Right cardiac atrium (tissue), 5 donors: ENCODE results near the gene STARD3NL. TPM values are rescaled to one million over a fixed set of nuclear protein-coding genes. Genes with fewer than 3 reads are reported as not detected.

Source experiments
- ATAC-seq, 2 donors: fragments of 200-7000 bp; cut with Tn5 transposase; one replicate each; pipeline versions ENCODE4 v1.8.0 to v1.9.1; 2020; ENCODE audit warnings: moderate library complexity in 2 of 2, mild to moderate bottlenecking in 1 of 2
- DNase-seq, 3 donors: peaks; one replicate each; pipeline ENCODE4 v3.0.0-alpha.2; 2020
- H3K27ac ChIP-seq: one replicate; pipeline ENCODE4 v1.5.1; 2013; ENCODE audit warnings: mild to moderate bottlenecking, low read length, control low read depth, moderate library complexity
- H3K27me3 ChIP-seq: one replicate; pipeline ENCODE4 v1.6.1; 2013; ENCODE audit not compliant: control insufficient read depth, insufficient read depth
- H3K4me1 ChIP-seq: one replicate; pipeline ENCODE4 v1.6.1; 2013; ENCODE audit warnings: low read length; ENCODE audit not compliant: control insufficient read depth, insufficient read depth
- H3K4me3 ChIP-seq: one replicate; pipeline ENCODE4 v1.5.1; 2013; ENCODE audit warnings: low read length, control low read depth
- H3K9me3 ChIP-seq: one replicate; pipeline ENCODE4 v1.6.1; 2013; ENCODE audit warnings: low read length; ENCODE audit not compliant: control insufficient read depth
- WGBS: extraction: QIAGEN DNeasy Blood & Tissue Kit; methylation state at CpG from one replicate; pipeline ENCODE4 v1.1.7; 2013; 5-methylcytosine and 5-hydroxymethylcytosine counted together
- intact Hi-C, 4 donors: fragments of 100-400 bp; cut with DNase I; formaldehyde crosslinking; loops; one replicate each; pipeline versions ENCODE4 v1.11.0 to v1.14.0; 2022 to 2023
- long read RNA-seq, 4 donors: library from polyadenylated mRNA; unstranded; transcript quantifications; one replicate each; pipeline ENCODE4 v2.0.0, GENCODE V29; 2020 to 2021
- polyA plus RNA-seq: library from polyadenylated mRNA; stranded (reverse); fragments of 200-250 nt; gene quantifications from one replicate; pipeline ENCODE4 v1.2.3, GENCODE V29; 2013
- total RNA-seq, 4 donors: library from RNA; stranded (reverse); fragmentation: NEBNext Ultra II Directional; extraction: Animal tissue kit (Norgen Biotek cat#: 25700); gene quantifications; one replicate each; pipeline ENCODE4 v1.2.1, GENCODE V29; 2021
- donor health status: healthy with polysubstance abuse.
- donor health status: DM: no; HTN: yes; CAD: no.
- donor health status: DM: no; HTN: no; CAD: no.
- donor health status: DM: no; HTN: yes; CAD: no; lungs with severe emphysema.
- donor health status: DM: yes; HTN: yes; CAD: no.

The STARD3NL gene, protein sequence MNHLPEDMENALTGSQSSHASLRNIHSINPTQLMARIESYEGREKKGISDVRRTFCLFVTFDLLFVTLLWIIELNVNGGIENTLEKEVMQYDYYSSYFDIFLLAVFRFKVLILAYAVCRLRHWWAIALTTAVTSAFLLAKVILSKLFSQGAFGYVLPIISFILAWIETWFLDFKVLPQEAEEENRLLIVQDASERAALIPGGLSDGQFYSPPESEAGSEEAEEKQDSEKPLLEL
- total RNA-seq = 10 to 100 TPM; 32.1 to 45.1 (median 33.6) TPM
- 31.9 TPM for polyA plus RNA-seq
- long read RNA-seq, donor 1, transcript STARD3NL-204 (8 exons, 1,341 nt) = minor isoform, 5 of 89 reads
- long read RNA-seq, donor 1, transcript STARD3NL-201 (9 exons, 1,728 nt) = major isoform, 71 of 89 reads
- long read RNA-seq, donor 1, partial matches to known transcripts = 3 of 89 reads
- long read RNA-seq, donor 1, other reads (novel, unspliced or antisense) = 6 of 89 reads
- long read RNA-seq, donor 2, transcript STARD3NL-201 (9 exons, 1,728 nt) = major isoform, 34 of 42 reads
- long read RNA-seq, donor 2, partial matches to known transcripts = 1 of 42 reads
- long read RNA-seq, donor 2, other reads (novel, unspliced or antisense) = 2 of 42 reads
- long read RNA-seq, donor 3, transcript STARD3NL-201 (9 exons, 1,728 nt) = major isoform, 194 of 268 reads
- long read RNA-seq, donor 3, transcript STARD3NL-202 (10 exons, 1,365 nt) = minor isoform, 19 of 268 reads
- long read RNA-seq, donor 3, transcript STARD3NL-204 (8 exons, 1,341 nt) = minor isoform, 22 of 268 reads
- long read RNA-seq, donor 3, partial matches to known transcripts = 17 of 268 reads
- long read RNA-seq, donor 3, other reads (novel, unspliced or antisense) = 16 of 268 reads
- long read RNA-seq, donor 4, transcript STARD3NL-201 (9 exons, 1,728 nt) = major isoform, 27 of 35 reads
- long read RNA-seq, donor 4, partial matches to known transcripts = 1 of 35 reads
- long read RNA-seq, donor 4, other reads (novel, unspliced or antisense) = 5 of 35 reads

GRCh38 chr7:38178004-38178694 lies at the start of gene STARD3NL:
Gene STARD3NL (plus strand): TSS chr7:38178245. CDS start chr7:38207505, 29,260 bp downstream.
- intact Hi-C loops = loop anchor here in 1 of 4 donors (5.0 kb wide), 1 partner anchor 39 kb away; no protein-coding TSS in a partner anchor
- under 1% methylated on average over 51 of the region's 51 CpGs for WGBS
- ATAC-seq (peak; percentile 99), DNase-seq (peak; percentile 97 to 98 (median 98))
- H3K27ac ChIP-seq = peak within 1 kb of the TSS; percentile 93
- H3K9me3 ChIP-seq = no peaks in the 10 kb centered on the region
- H3K27me3 ChIP-seq = no peaks in the 10 kb centered on the region
- H3K4me3 ChIP-seq = peak within 1 kb of the TSS; percentile 50
- H3K4me1 ChIP-seq = no peaks in the 10 kb centered on the region

DNA sequence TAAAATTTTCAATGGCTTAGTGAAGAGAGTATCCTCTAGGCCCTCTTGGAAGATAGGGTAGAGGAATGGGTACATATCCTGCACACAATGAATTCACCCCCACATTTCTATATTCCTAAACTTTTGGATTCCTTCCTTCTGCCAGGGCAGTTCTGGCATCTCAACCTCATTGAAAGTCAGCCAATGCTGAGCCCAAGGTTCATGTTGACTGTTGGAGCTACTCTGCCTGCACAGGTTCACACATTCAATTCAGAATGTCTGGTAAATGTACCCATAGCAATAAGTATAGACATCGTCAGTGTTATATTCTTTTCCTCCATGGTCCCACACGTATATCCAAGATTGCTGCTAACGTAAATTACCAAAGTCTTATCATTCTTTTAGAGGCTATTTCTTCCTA lies 48.9 kb upstream of the STARD3NL start:
- 74% methylated on average over 3 of the region's 3 CpGs for WGBS
- H3K27me3 ChIP-seq = no peaks in the 10 kb centered on the region
- DNase-seq = no peak
- intact Hi-C loops = no loop called here
- no peaks in the 10 kb centered on the region for H3K9me3 ChIP-seq
- no peak overlapping the region for H3K27ac ChIP-seq
- no peak overlapping the region for H3K4me3 ChIP-seq
- ATAC-seq = no peak
- H3K4me1 ChIP-seq = no peaks in the 10 kb centered on the region

DNA sequence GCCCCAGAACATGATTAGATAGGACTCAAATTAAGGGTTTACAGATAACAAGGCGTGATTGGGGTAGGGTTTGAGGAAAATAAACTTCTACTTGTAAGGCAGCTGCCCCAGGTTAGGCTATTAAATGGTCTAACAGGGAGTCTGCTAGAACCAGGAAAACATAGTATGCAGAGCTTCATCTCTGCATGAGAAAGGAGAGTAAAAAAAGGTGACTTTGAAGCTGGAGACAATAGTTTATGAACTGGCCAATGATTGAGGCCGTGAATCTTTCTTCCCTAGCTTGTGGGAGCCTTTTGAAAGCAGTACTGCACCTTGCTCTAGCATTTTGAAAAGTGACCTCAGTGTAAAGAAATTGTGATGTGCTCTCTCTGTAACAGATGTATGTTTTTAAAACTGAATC lies 48.5 kb upstream of the STARD3NL start:
- Histone ChIP-seq H3K4me3 (no peak overlapping the region), H3K9me3 (no peaks in the 10 kb centered on the region), H3K27ac (no peak overlapping the region), H3K27me3 (no peaks in the 10 kb centered on the region), H3K4me1 (no peaks in the 10 kb centered on the region)
- intact Hi-C loops = no loop called here
- WGBS = 80% methylated on average over 2 of the region's 2 CpGs
- no peak for ATAC-seq
- DNase-seq = no peak

- DNase-seq = no peak
- H3K4me3 ChIP-seq = no peak overlapping the region
- WGBS = 87% methylated on average over 2 of the region's 2 CpGs
- no peaks in the 10 kb centered on the region for H3K9me3 ChIP-seq
- H3K27ac ChIP-seq = no peak overlapping the region
- intact Hi-C loops = no loop called here
- ATAC-seq = no peak
- no peaks in the 10 kb centered on the region for H3K4me1 ChIP-seq
- H3K27me3 ChIP-seq = no peaks in the 10 kb centered on the region
Measured at GRCh38 chr7:38138171-38138570, 39.9 kb upstream of the STARD3NL start.

DNA sequence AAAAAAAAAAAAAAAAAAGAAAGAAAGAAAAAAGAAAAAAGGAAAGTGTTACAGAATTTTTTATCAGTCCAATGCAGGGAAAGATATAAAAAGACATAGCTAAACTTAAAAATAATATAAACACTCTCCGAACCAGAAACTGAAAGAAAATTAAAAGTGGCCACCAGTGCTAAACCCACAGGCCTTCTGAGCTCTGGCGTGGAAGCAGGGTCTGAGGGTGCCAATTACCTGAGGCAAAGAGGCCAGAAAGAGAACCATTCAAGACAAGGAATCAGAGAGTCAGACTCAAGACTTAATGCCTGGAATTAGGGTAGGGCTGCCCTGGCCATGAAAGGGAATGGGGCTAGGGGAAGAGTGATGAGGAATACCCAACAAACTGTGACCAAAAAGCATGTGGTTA lies 36.9 kb upstream of the STARD3NL start:
- 92% methylated on average over 2 of the region's 2 CpGs for WGBS
- intact Hi-C loops = no loop called here
- Histone ChIP-seq H3K27ac (no peak overlapping the region), H3K27me3 (no peaks in the 10 kb centered on the region), H3K9me3 (no peaks in the 10 kb centered on the region), H3K4me1 (no peaks in the 10 kb centered on the region), H3K4me3 (no peak overlapping the region)
- no peak for ATAC-seq
- no peak for DNase-seq

DNA sequence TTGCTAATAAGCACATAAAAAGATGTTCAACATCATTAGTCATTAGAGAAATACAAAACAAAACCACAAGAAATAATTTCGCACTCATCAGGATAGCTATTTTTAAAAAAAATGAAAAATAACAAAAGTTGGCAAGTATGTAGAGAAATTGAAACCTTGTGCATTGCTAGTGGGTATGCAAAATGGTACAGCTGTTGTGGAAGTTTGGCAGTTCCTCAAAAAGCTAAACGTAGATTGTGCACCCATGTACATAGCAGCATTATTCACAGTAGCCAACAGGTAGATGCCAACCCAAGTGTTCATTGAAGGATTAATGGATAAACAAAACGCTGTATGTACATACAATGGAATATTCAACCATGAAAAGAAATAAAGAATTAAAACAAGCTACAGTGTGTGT lies 35.3 kb upstream of the STARD3NL start:
- intact Hi-C loops = no loop called here
- 70% methylated on average over 3 of the region's 3 CpGs for WGBS

GRCh38 chr7:38147005-38147404 lies 31.0 kb upstream of the STARD3NL start:
- Histone ChIP-seq H3K4me3 (no peak overlapping the region), H3K27ac (no peak overlapping the region), H3K4me1 (no peaks in the 10 kb centered on the region), H3K27me3 (no peaks in the 10 kb centered on the region), H3K9me3 (no peaks in the 10 kb centered on the region)
- 81% methylated on average over 2 of the region's 2 CpGs for WGBS
- no peak for ATAC-seq
- no peak for DNase-seq
- intact Hi-C loops = no loop called here

More for the DNA sequence above, 35.3 kb upstream of the STARD3NL start:
- Histone ChIP-seq H3K4me3 (no peak overlapping the region), H3K27me3 (no peaks in the 10 kb centered on the region), H3K9me3 (no peaks in the 10 kb centered on the region), H3K27ac (no peak overlapping the region), H3K4me1 (no peaks in the 10 kb centered on the region)
- DNase-seq (no peak), ATAC-seq (no peak)

- ATAC-seq (no peak), DNase-seq (no peak)
- intact Hi-C loops = no loop called here
- Histone ChIP-seq H3K4me1 (no peaks in the 10 kb centered on the region), H3K27me3 (no peaks in the 10 kb centered on the region), H3K27ac (no peak overlapping the region), H3K9me3 (no peaks in the 10 kb centered on the region), H3K4me3 (no peak overlapping the region)
- 83% methylated on average over 2 of the region's 2 CpGs for WGBS
Measured at GRCh38 chr7:38151556-38151955, 26.5 kb upstream of the STARD3NL start.

GRCh38 chr7:38153515-38153914 lies 24.5 kb upstream of the STARD3NL start:
- Histone ChIP-seq H3K4me3 (no peak overlapping the region), H3K27ac (no peak overlapping the region), H3K27me3 (no peaks in the 10 kb centered on the region), H3K4me1 (no peaks in the 10 kb centered on the region), H3K9me3 (no peaks in the 10 kb centered on the region)
- 63% methylated on average over 1 of the region's 1 CpG for WGBS
- intact Hi-C loops = no loop called here
- ATAC-seq = no peak
- no peak for DNase-seq

DNA sequence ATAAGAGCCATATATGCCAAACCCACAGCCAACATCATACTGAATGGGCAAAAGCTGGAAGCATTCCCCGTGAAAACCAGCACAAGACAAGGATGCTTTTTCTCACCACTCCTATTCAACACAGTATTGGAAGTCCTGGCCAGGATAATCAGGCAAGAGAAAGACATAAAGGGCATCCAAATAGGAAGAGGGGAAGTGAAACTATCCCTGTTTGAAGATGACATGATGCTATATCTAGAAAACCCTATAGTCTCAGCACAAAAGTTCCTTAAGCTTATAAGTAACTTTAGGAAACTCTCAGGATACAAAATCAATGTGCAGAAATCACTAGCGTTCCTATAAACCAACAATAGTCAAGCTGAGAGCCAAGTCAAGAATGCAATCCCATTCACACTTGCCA lies 23.8 kb upstream of the STARD3NL start:
- no peaks in the 10 kb centered on the region for H3K27me3 ChIP-seq
- no peaks in the 10 kb centered on the region for H3K9me3 ChIP-seq
- no peak for DNase-seq
- H3K4me3 ChIP-seq = no peak overlapping the region
- intact Hi-C loops = no loop called here
- 88% methylated on average over 2 of the region's 2 CpGs for WGBS
- H3K4me1 ChIP-seq = no peaks in the 10 kb centered on the region
- no peak for ATAC-seq
- no peak overlapping the region for H3K27ac ChIP-seq
